M059J (cell line): Measurements from ENCODE around the gene C8G. TPM values are rescaled to one million over a fixed set of nuclear protein-coding genes. Genes with fewer than 3 reads are reported as not detected.

Experiments
- DNase-seq: peaks from one replicate; pipeline ENCODE4 v3.0.0-alpha.2; 2012; ENCODE audit warnings: low read depth
- total RNA-seq: library from RNA; depleted of rRNA; stranded (reverse); fragments of >200 nt; shearing (Covaris generic); gene quantifications from 2 replicates; pipeline ENCODE4 v1.2.3, GENCODE V29; 2014

The C8G gene
- total RNA-seq, 1 experiment from 2014 or later = 0.89 TPM

DNA sequence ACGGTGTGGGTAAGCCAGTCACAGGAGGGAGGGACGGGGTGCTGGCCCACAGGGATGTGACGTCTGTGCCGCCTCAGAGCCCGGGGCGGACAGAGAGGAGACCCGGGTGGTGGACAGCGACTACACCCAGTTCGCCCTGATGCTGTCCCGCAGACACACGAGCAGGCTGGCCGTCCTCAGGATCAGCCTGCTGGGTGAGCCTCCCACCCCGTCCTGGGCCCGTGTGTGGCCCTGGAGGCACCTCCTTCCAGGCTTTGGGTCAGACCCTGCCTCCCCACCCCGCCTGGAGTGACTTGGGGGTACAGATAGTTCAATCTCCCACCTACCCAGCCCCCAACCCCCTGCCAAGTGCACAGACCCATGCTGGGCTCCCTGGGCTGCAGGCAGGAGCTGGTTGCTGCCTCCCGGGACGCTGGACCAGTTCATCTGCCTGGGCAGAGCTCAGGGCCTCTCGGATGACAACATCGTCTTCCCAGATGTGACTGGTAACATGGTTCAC is 8.8 kb downstream of the C8G start:
- no peak for DNase-seq

DNA sequence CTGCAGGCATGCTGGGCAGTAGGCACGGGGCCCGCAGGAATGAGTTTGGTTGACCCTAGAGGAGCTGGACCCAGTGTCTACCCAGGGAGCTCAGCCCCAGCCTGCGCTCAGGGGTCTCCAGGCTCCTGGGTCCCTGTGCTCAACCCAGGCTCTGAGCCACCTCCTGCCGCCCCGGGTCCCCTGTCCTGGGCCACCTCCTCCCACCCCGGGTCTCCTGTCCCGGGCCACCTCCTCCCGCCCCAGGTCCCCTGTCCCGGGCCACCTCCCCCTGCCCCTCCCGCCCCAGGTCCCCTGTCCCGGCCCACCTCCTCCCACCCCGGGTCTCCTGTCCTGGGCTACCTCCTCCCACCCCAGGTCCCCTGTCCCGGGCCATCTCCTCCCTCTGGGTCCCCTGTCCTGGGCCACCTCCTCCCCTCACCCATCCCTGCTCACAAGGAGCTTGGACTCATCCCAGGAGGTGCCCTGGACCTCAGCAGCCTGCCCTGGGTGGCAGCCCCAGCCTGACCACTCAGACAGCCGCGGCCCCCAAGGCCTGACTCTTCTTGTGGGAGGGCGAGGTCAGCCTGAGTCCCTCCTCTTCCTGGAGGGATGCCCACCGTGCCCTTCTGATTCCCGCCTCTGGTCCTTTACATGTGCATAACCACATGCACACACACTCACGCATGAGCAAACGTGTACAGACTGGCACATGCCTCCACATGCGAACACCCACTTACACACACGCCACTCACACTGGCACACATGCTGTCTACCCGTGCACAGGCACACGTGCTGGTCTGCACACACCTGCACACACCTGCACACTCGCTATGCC is 9.4 kb downstream of the C8G start:
- no peak for DNase-seq

DNA sequence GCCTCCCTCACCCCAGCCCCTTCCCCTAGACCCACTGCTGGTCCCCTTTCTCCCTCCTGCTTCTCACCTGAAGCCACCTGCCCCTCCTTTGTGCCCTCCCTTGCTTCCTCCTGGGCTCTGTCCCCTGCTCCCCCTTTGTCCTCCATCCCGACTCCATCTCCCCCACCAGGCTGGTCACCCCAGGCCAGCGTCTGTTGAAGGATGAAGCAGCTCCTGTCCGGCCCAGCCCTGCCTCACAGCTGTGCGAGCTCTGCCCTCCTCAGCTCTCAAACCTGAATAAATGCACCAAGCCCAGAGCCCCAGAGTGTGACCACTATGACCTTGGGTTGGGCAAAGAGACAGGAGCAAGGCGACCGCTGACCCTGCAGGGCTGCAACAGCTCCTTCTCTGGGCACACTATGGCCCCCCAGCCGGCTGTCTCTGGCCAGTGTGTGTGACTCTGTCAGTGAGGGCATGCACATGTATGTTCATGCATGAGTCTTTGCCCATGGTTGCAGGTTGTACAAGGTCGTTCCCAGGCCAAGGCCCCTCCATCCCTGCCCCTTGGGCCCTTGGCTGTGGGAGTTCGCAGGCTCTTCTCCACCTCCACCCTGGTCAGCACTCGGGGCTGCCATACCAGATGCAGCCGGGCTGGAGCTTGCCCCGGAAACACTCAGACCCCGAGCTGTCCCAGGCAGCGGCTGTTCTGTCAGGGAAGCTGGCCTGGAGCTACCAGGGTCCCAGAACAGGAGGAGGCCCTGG is 10.3 kb downstream of the C8G start:
- no peak for DNase-seq

DNA sequence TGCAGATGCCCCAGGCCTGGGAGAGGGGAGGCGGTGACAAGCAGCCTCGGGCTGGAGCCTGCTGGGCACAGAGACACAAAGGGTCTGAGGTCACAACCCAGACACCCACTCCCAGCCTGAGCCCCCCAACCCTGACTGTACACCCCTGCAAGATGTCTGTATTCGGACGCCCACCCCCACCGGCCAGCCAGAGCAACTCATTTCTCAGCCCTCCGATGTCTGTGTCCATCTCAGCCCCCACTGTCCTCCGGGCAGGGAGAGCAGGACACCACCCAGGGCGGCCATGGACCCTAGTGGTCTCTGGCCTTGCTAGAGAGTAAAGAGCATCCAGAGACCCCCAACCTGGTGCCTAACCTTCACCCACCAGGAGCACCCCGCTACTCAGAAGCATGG is 10.9 kb downstream of the C8G start:
- DNase-seq = no peak

DNA sequence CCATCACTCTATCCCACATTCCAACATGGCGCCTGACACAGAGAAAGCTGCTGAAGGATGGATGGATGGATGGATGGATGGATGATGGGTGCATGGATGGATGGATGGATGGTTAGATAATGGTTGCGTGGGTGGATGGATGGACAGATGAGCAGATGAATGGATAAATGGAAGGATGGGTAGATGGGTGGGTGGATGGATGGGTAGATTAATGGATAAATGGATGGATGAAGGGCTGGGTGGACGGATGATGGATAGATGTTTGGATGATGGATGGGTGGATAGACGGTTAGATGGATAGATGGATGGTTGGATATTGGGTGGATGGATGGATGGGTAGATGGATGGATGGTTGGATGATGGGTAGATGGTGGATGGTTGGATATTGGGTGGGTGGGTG is 11.6 kb downstream of the C8G start:
- DNase-seq = no peak

DNA sequence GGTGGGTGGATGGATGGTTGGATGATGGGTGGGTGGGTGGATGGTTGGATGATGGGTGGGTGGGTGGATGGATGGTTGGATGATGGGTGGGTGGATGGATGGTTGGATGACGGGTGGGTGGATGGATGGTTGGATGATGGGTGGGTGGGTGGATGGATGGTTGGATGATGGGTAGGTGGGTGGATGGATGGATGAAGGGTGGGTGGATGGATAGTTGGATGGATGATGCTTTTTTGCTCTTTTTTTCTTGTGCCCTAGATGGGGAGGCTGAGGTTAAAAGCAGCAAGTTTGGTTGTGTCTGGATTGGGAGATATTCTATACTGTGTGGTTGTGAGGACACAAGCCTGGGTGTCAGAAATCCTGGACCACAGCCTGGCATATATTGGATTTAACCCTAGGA is 12.4 kb downstream of the C8G start:
- DNase-seq = no peak

DNA sequence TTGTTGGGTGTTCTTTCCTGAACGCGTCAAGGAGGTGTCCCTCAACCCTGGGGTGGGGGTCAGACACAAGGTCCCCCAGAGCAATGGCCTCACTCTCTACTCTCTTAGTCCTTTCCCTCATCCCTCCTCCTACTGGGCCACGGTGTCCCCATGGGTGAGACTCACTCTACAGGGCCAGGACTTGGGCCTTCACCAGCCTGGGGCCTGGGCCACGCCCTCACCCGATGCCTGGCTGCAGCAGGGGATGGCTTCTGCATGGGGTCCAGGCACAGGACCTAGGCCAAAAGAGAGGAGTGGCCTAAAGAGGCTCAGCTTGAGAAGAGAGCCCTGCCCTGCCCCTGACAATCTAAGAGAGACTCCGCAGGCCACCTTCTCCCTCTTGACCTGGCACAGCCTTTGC is 12.9 kb downstream of the C8G start:
- DNase-seq = no peak

DNA sequence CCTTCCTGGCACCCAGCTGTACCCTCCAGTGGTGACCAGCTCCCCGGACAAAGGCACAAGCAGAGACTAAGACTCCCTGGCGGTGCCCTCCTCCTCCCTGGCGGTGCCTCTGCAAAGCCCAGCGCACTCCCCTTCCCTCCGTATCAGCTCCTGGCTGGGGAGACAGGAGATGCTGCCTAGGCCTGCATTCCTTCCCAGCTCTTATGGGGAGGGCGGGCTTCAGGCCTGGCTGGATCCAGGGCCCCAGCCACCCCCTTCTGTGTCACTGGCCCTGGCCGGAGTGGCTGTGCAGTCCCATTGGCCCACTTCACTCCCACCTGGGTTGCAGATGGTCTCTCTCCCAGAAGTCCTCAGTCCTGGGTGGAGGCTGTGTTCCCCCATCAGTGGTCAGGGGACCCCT is 13.4 kb downstream of the C8G start:
- no peak for DNase-seq

DNA sequence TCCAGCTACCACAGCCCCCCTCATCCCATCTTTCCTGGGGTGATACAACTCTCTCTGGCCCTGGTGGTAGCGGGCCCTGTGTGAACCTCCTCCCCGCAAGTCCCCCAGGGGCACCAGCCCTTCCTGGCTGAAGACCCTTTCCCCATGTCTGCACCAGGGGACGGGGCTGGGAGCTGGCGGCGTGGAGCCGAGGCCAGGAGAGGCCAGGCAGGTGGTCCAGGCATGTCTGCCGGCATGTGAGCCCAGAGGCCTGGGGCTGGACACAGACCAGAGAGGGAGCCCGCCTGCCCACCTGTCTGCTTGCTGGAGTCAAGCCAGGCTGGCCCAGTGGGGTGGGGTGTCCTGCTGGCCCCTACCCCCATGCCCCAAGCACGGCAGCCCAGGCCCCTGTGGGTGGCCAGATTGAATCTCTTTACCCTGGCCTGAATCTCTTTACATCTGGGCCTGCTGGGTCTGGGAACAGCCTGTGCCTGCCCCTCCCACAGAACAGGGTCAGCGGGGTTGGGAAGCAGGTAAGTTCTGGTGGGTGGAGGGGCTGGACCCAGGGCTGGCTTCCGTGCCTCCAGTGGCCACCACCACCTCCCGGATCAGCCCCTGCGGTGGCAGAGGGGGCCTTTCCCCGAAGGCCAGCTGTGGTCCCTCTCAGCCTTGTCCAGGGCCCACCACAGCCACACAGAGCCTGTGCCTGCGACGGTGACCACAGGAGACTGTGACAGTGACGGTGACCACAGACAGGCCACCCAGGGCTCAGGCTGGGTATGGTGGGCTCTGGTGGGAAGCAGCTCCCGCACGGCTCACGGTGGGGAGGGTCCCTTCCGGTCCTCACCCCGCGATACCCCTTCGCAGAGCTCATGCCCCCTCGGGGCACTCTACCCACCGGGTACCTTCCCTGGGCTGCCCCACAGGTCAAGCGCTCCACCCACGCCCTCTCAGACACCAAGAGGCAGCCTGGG is 14.1 kb downstream of the C8G start:
- no peak for DNase-seq

DNA sequence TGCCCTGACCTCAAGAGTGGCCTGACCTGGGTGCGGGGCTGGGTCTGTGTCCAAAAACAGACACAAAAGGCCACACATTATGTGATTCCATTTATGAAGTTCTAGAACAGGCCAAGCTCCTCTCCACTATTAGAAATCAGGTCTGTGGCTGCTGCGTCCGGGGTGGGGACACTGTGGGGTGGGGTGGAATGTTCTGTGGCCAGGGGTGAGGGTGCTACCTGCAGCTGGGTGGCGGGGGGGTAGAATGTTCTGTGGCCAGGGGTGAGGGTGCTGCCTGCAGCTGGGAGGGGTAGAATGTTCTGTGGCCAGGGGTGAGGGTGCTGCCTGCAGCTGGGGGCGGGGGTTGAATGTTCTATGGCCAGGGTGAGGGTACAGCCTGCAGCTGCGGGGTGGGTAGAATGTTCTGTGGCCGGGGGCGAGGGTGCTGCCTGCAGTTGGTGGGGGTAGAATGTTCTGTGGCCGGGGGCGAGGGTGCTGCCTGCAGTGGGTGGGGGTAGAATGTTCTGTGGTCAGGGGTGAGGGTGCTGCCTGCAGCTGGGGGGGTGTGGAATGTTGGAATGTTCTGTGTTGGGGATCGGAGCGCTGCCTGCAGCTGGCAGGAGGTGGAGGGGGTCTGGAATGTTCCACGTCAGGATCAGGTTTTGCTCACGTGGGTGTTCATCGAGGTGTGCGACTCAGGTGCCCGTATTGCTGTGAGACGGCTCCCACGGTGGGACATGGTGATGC is 15.3 kb downstream of the C8G start:
- DNase-seq = no peak

DNA sequence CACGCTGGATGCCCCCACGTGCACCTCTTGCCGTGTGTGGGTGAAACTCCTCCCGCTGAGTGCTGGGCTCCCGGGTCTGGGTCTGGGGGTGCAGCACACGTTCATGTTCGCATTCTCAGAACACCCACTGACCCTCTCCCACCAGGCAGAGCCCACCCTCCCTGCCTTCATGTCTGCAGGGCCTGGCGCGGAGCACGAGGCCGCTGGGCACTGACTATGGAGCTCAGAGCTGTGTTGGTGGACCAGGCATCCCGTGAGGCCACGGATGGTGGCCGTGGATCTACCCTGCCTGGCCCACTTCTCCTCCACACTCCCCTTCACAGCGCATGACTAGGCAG is 15.9 kb downstream of the C8G start:
- no peak for DNase-seq

DNA sequence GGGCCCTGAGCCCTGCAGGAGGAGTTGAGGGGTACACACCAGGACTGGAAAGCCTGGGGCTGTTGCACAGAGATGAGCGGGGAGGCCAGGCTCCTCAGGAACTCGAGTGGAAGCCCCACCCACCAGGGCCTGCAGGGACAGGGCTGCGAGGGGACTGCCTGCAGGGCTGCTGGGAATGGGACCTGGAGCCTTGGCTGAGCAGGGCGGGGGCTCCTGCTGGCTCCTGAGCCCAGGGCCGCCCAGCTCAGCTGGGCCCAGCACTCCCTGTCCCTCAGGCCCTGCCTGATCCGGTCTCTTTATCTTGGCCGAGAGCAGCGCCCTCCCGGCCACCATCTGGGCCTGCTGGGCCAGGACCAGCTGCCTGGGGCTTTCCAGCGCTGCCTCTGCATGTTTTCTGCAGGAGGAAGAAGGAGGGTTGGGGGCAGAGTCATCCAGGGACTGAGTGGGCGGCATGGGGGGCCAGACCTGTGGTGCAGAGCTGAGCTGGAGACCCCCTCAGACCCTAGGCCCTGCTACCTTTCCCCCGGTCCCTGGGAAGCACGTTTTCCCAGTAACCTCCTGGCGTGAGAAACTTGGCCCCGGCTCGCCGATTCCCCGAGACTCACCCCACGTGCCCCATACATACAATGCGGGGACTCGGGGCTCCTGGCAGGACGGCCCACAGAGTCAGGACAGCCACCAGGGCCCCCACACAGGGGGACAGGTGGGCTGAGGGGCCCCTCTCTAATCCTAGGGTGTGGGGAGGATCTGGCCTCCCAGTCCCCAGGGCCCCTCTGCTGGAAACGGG is 16.4 kb downstream of the C8G start:
- no peak for DNase-seq

DNA sequence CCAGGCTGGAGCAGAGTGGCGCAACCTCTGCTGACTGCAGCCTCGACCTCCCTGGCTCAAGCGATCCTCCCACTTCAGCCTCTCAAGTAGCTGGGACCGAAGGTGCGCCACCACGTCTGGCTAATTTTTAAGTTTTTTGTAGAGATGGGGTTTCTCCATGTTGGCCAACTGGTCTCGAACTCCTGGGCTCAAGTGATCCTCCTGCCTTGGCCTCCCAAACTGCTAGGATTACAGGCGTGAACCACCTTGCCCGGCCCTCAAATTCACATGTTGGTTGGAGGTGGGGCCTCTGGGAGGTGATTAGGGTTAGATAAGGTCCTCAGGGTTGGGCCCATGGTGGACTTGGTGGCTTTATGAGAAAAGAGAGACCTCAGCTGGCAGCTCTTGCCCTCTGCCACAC is 17.1 kb downstream of the C8G start:
- no peak for DNase-seq

DNA sequence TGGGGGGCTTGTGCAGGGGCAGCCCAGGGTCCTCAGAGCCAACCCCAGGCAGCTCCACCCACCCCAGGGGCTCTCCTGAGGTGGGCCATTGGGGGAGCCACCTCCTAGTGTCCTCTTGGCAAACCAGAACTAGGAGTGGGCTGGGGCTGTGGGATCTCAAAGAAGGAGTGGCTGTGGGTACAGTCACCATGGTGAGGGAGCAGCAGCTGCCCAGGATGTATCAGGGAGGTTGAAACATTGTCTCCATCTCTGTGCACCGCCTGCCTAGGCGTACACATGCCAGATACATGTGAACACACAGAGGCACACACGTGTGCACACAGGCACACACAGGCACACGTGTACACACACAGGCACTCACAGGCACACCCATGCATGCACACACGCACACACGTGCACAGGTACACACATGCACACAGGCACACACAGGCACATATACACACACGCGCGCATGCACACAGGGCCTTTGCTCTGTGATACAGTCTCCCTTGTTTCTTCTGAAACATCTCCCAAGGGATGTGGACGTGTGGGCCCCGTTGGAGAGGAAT is 17.7 kb downstream of the C8G start:
- DNase-seq = no peak

DNA sequence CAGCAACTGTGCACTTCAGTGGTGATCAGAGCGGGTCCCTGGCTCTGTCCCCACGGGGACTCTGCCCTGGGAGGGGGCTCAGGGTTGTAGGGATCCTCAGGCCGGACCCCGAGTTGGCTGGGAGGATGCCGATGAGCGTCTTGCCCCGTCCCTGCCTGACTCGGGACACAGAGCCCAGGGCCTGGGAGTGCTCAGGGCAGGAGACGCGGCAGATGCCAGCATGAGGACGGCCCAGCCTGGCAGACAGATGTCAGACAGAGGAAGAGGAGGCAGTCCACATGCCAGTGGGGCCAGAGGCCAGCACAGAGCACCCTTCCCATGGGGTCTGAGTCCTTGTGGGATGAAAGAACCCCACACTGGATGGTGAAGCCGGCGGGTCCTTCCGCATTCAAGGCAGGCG is 18.3 kb downstream of the C8G start:
- DNase-seq = no peak

DNA sequence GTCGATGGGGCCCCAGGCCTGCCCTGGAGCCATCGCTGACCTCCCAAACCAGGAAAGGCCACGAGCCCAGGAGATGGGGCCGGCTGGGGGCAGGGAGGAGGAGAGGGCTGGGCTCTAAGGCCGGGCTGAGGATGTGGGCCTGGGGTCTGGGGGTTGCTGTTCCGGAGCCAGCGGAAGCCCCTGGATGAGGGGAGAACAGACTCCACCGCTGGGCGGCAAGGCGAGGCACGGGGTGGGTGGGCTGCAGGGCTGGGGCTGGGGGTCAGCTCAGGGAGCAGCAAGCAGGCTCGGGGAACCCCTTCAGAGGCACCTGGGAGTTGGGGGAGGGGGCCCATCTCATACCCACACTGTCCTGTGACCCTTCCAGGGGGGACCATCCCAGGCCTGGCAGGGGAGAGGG is 18.7 kb downstream of the C8G start:
- no peak for DNase-seq

DNA sequence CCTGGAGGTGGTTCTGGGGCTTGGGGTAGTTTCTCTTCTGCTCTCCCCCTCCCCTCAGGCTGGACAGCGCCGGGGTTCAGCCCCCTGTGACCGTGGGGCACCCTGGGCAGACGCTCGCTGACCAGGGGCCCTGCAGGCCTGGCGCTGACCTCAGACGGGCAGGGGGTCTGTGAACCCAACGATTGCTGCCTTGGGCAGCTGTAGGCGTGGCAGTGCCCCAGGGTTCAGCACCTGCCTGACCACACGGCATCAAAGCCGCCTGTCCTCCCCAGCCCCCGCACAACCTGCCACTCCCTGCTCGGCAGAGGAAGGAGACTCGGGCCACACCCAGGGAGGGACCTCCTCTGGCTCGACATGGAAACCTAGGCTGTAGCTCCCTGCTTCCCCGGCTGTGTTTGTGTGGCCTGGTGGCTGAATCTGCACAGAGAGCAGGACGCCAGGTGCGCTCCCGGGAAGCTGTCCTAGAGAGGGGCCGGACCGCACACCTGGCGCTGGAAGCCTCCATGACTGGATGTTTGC is 19.2 kb downstream of the C8G start:
- no peak for DNase-seq

DNA sequence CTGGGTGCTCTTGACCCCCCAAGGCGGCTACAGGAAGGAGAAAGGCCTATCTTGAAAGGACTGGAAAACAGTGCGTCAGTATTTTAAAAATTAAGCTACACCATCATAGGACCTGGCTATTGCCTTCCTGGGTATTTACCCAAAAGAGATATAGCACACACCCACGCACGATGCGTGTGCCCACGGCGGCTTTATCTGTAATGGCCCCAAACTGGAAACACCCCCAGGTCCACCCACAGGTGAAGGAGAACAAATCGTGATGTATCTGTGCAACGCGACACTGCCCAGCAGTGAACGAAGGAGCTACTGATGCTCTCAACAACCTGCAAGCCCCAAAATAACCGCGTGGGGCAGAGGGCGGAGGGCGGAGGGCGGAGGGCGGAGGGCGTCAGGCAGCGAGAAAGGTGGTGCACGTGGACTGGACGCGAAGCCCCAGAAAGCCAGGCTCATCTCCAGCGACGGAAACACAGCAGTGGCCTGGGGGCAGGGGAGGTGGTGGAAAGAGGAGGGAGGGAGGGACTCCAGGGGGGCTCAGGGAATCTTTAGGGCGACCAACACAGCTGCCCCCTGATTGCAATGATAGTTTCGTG is 19.9 kb downstream of the C8G start:
- DNase-seq = no peak

DNA sequence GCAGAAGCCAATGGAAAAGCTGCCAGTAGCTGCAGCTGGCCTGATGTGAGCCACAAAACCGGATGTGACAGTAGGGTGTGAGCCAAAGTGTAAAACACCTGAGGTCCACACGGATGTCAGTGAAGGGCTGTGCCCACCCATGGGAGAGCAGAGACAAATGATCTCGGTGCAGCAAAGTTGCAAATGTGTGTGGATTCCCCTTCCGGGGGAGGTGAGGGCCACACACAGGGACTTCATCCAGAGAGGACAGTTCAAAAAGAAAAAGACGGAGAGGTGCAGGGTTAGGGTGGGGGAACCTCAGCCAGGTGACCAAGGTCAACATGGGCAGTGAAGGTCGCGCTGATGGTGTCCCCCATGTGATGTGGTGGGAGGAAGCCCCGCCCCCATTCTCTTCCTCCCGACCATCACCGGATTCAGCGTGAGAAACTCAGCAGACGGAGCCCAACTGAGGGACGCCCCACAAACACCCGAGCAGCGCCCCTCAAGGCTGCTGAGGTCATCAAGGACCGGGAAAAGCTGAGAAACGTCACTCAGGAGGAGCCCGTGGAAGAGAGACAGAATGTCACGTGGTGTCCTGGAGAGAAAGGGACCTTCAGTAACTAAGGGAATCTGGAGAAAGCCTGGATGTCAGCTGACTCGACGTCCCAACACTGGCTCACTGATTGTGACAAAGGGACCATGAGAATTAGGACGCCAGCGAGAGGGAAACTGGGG is 20.9 kb downstream of the C8G start:
- DNase-seq = peak; percentile 31
